ENCODE measurements around the gene AP5M1.
"Not testable (repeated sequence)": the region's sequence is repeated elsewhere in the genome, so short reads cannot be mapped to it uniquely, and the experiment has no call there.

AP5M1 gene

DNA sequence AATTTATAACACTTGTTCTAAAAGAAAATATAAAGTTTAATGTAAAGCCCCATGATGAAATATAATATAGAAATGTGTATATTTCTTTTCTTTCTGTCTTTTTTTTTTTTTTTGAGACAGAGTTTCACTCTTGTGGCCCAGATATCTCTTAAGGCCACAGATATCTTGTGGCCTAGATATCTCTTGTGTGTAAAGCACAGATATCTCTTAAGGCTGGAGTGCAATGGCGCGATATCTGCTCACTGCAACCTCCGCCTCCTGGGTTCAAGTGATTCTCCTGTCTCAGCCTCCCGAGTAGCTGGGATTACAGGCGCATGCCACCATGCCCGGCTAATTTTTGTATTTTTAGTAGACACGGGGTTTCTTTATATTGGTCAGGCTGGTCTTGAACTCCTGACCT is 28.7 kb upstream of the AP5M1 start:
- not testable (repeated sequence) for H3K9ac ChIP-seq (ENCODE audit: low read length); H3K56ac ChIP-seq (ENCODE audit: low read length); H3K27me3 ChIP-seq (ENCODE audit: insufficient read depth, low read length, poor library complexity); H4K5ac ChIP-seq (ENCODE audit: low read length); H3K27ac ChIP-seq (ENCODE audit: low read depth, low read length); H2AK5ac ChIP-seq (ENCODE audit: low read length); DNase-seq; H2BK15ac ChIP-seq (replicated peaks; ENCODE audit: low read depth); H2BK120ac ChIP-seq (ENCODE audit: low read depth, low read length); H3K4me1 ChIP-seq (ENCODE audit: control insufficient read depth, low read depth, low read length); H3K4me2 ChIP-seq (ENCODE audit: low read length); H3K4ac ChIP-seq (ENCODE audit: low read depth, low read length); H3K18ac ChIP-seq (ENCODE audit: low read length); H3K23ac ChIP-seq (ENCODE audit: low read length); H3K79me2 ChIP-seq (ENCODE audit: control insufficient read depth, insufficient read depth, low read length); H3K4me3 ChIP-seq (ENCODE audit: low read length); H3K79me1 ChIP-seq (ENCODE audit: low read length); H4K8ac ChIP-seq (ENCODE audit: low read depth, low read length); H2BK5ac ChIP-seq (ENCODE audit: low read length); H3K36me3 ChIP-seq (ENCODE audit: control insufficient read depth, insufficient read depth, low read length)
- no CpG with 5 or more reads among the region's 7 CpGs for whole genome bisulfite sequencing (ENCODE audit: extremely low coverage, insufficient coverage, low lambda C conversion rate)

DNA sequence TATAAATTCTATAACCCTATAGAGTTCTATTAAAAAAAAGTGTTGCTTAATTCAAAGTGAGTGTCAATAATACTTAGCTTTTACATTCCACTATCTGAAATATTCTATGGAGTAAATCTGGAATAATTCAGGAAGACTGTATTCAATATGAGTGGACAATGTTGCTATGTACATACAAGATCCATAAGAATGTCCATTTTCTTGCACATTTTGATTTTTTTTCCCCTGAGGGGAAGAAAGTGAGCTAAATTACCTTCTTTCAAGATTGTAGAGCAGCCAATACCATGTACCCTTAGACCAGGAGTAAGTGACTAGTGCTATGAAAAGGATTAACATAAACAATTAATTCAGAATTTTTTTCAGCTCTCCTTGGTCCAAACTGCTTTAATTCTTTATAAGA is 25.5 kb upstream of the AP5M1 start:
- no peaks in the 10 kb centered on the region for H3K36me3 ChIP-seq (ENCODE audit: control insufficient read depth, insufficient read depth, low read length)

DNA sequence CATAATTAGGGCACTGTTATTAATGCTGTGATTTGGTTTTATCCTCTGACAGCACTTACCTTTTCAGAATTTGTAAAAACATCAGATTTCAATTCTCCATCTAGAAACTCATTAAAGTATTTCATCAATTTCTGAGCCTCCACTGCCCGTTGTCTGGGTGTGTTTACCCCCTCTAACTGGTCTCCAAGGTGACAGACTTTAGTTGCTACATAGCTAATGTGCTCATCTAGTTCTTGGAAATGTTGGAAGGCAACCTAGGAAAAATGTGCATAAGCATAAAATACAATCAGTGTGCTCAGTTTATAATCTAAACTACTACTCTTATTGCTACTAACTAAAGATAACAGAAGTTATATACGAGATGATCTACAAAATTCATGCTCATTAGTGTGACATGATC is 24.7 kb upstream of the AP5M1 start:
- Histone ChIP-seq H2AK5ac (ENCODE audit: low read length) (no peak overlapping the region), H3K56ac (ENCODE audit: low read length) (no peak overlapping the region), H3K27ac (ENCODE audit: low read depth, low read length) (no peak overlapping the region), H3K9ac (ENCODE audit: low read length) (no peak overlapping the region), H3K4me1 (ENCODE audit: control insufficient read depth, low read depth, low read length) (no peaks in the 10 kb centered on the region), H3K4me2 (ENCODE audit: low read length) (no peak overlapping the region), H2BK5ac (ENCODE audit: low read length) (no peak overlapping the region), H4K5ac (ENCODE audit: low read length) (no peak overlapping the region), H3K4ac (ENCODE audit: low read depth, low read length) (no peak overlapping the region), H3K4me3 (ENCODE audit: low read length) (no peak overlapping the region), H3K27me3 (ENCODE audit: insufficient read depth, low read length, poor library complexity) (no peaks in the 10 kb centered on the region), H4K8ac (ENCODE audit: low read depth, low read length) (no peak overlapping the region), H3K79me1 (ENCODE audit: low read length) (no peaks in the 10 kb centered on the region), H2BK120ac (ENCODE audit: low read depth, low read length) (no peak overlapping the region), H3K18ac (ENCODE audit: low read length) (no peak overlapping the region), H3K23ac (ENCODE audit: low read length) (no peak overlapping the region), H3K79me2 (ENCODE audit: control insufficient read depth, insufficient read depth, low read length) (no peaks in the 10 kb centered on the region), H3K36me3 (ENCODE audit: control insufficient read depth, insufficient read depth, low read length) (no peaks in the 10 kb centered on the region), H2BK15ac (replicated peaks; ENCODE audit: low read depth) (no peak overlapping the region)
- no CpG with 5 or more reads among the region's 2 CpGs for WGBS (ENCODE audit: extremely low coverage, insufficient coverage, low lambda C conversion rate)
- no peak for DNase-seq

More for the DNA sequence above, 25.5 kb upstream of the AP5M1 start:
- H3K23ac ChIP-seq (ENCODE audit: low read length), result no peak overlapping the region
- no peak overlapping the region for H2BK15ac ChIP-seq (replicated peaks; ENCODE audit: low read depth)
- H2BK5ac ChIP-seq (ENCODE audit: low read length), result no peak overlapping the region
- H3K79me1 ChIP-seq (ENCODE audit: low read length), result no peaks in the 10 kb centered on the region
- no peak overlapping the region for H3K56ac ChIP-seq (ENCODE audit: low read length)
- H3K9ac ChIP-seq (ENCODE audit: low read length), result no peak overlapping the region
- no peaks in the 10 kb centered on the region for H3K4me1 ChIP-seq (ENCODE audit: control insufficient read depth, low read depth, low read length)
- no peaks in the 10 kb centered on the region for H3K79me2 ChIP-seq (ENCODE audit: control insufficient read depth, insufficient read depth, low read length)
- H4K8ac ChIP-seq (ENCODE audit: low read depth, low read length), result no peak overlapping the region
- no peak overlapping the region for H2BK120ac ChIP-seq (ENCODE audit: low read depth, low read length)
- no peaks in the 10 kb centered on the region for H3K27me3 ChIP-seq (ENCODE audit: insufficient read depth, low read length, poor library complexity)
- no peak overlapping the region for H3K4ac ChIP-seq (ENCODE audit: low read depth, low read length)
- no peak overlapping the region for H4K5ac ChIP-seq (ENCODE audit: low read length)
- H3K27ac ChIP-seq (ENCODE audit: low read depth, low read length), result no peak overlapping the region
- DNase-seq, result no peak
- H3K18ac ChIP-seq (ENCODE audit: low read length), result no peak overlapping the region
- H2AK5ac ChIP-seq (ENCODE audit: low read length), result no peak overlapping the region
- H3K4me2 ChIP-seq (ENCODE audit: low read length), result no peak overlapping the region
- no peak overlapping the region for H3K4me3 ChIP-seq (ENCODE audit: low read length)

DNA sequence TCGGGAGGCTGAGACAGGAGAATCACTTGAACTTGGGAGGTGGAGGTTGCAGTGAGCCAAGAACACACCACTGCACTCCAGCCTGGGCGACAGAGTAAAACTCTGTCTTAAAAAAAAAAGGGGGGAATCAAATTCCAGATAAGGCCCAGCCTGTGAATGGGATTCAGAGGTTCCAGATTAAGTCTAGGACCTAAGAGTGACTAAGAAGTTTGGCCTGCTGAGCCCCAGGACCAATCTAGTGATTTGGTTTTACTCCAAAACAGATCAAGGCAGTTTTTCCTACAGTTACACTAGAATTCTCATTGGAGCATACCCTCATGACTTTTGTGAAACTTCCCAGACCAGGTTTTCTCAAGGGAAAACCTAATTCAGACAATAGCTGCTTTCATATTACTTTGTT is 22.8 kb upstream of the AP5M1 start:
- H3K27me3 ChIP-seq (ENCODE audit: insufficient read depth, low read length, poor library complexity), result no peaks in the 10 kb centered on the region
- no peak overlapping the region for H3K18ac ChIP-seq (ENCODE audit: low read length)
- H2AK5ac ChIP-seq (ENCODE audit: low read length), result no peak overlapping the region
- no peak overlapping the region for H3K56ac ChIP-seq (ENCODE audit: low read length)
- H3K9ac ChIP-seq (ENCODE audit: low read length), result no peak overlapping the region
- H2BK120ac ChIP-seq (ENCODE audit: low read depth, low read length), result no peak overlapping the region
- H2BK15ac ChIP-seq (replicated peaks; ENCODE audit: low read depth), result no peak overlapping the region
- H2BK5ac ChIP-seq (ENCODE audit: low read length), result no peak overlapping the region
- no peak overlapping the region for H3K23ac ChIP-seq (ENCODE audit: low read length)
- no peak overlapping the region for H3K4ac ChIP-seq (ENCODE audit: low read depth, low read length)
- H3K79me2 ChIP-seq (ENCODE audit: control insufficient read depth, insufficient read depth, low read length), result peaks cover 9% of the 10 kb centered on the region
- no peak overlapping the region for H4K5ac ChIP-seq (ENCODE audit: low read length)
- no peak overlapping the region for H3K27ac ChIP-seq (ENCODE audit: low read depth, low read length)
- no peak overlapping the region for H4K8ac ChIP-seq (ENCODE audit: low read depth, low read length)
- peak; percentile 19 for DNase-seq
- H3K79me1 ChIP-seq (ENCODE audit: low read length), result peaks cover 3% of the 10 kb centered on the region
- no peak overlapping the region for H3K4me3 ChIP-seq (ENCODE audit: low read length)
- H3K4me1 ChIP-seq (ENCODE audit: control insufficient read depth, low read depth, low read length), result no peaks in the 10 kb centered on the region
- no peaks in the 10 kb centered on the region for H3K36me3 ChIP-seq (ENCODE audit: control insufficient read depth, insufficient read depth, low read length)
- WGBS (ENCODE audit: extremely low coverage, insufficient coverage, low lambda C conversion rate), result no CpG with 5 or more reads among the region's 2 CpGs
- no peak overlapping the region for H3K4me2 ChIP-seq (ENCODE audit: low read length)

DNA sequence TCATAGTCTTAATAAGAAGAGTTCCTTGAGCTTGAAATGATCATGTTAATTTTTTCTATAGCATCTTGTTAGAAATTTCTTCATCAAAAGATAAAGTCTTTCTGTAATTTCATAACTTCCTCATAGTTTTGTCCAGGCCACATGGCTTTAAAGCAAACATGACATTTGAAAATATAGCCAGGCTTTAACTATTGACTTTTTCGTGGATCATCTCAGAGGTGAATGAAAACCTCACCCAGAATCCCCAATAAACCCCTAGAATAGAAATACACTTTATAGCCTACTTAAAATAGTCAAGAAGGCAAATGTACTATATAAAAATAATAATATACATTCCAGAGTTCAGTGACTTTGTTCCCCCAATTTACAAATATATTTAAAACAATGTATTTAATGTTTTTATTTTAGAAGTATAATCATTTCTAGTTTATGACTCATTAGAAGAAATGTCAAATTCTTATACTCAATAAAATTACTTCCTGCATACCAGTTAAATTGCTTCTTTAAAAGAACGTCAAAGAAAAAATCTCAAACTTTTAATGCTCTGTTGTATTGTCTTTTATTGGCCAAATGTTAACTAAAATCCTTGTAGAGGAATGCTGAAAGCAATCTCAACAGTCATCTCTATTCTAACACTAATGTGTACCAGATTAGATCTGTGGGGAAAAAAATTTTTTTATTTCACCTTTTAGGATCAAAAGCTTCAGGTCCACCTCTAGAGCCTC is 21.7 kb upstream of the AP5M1 start:
- H3K27ac ChIP-seq (ENCODE audit: low read depth, low read length), result no peak overlapping the region
- no peak overlapping the region for H3K56ac ChIP-seq (ENCODE audit: low read length)
- no peak overlapping the region for H4K5ac ChIP-seq (ENCODE audit: low read length)
- H3K36me3 ChIP-seq (ENCODE audit: control insufficient read depth, insufficient read depth, low read length), result no peaks in the 10 kb centered on the region
- peaks cover 14% of the 10 kb centered on the region for H3K79me2 ChIP-seq (ENCODE audit: control insufficient read depth, insufficient read depth, low read length)
- H3K4me3 ChIP-seq (ENCODE audit: low read length), result no peak overlapping the region
- H3K9ac ChIP-seq (ENCODE audit: low read length), result no peak overlapping the region
- H2BK120ac ChIP-seq (ENCODE audit: low read depth, low read length), result no peak overlapping the region
- H3K18ac ChIP-seq (ENCODE audit: low read length), result no peak overlapping the region
- H3K4me1 ChIP-seq (ENCODE audit: control insufficient read depth, low read depth, low read length), result no peaks in the 10 kb centered on the region
- peaks cover 6% of the 10 kb centered on the region for H3K79me1 ChIP-seq (ENCODE audit: low read length)
- H2AK5ac ChIP-seq (ENCODE audit: low read length), result no peak overlapping the region
- DNase-seq, result no peak
- H3K4ac ChIP-seq (ENCODE audit: low read depth, low read length), result no peak overlapping the region
- no peak overlapping the region for H3K23ac ChIP-seq (ENCODE audit: low read length)
- no peak overlapping the region for H3K4me2 ChIP-seq (ENCODE audit: low read length)
- no peak overlapping the region for H2BK5ac ChIP-seq (ENCODE audit: low read length)
- no peaks in the 10 kb centered on the region for H3K27me3 ChIP-seq (ENCODE audit: insufficient read depth, low read length, poor library complexity)
- no peak overlapping the region for H4K8ac ChIP-seq (ENCODE audit: low read depth, low read length)
- no peak overlapping the region for H2BK15ac ChIP-seq (replicated peaks; ENCODE audit: low read depth)
- no CpG with 5 or more reads among the region's 2 CpGs for WGBS (ENCODE audit: extremely low coverage, insufficient coverage, low lambda C conversion rate)

DNA sequence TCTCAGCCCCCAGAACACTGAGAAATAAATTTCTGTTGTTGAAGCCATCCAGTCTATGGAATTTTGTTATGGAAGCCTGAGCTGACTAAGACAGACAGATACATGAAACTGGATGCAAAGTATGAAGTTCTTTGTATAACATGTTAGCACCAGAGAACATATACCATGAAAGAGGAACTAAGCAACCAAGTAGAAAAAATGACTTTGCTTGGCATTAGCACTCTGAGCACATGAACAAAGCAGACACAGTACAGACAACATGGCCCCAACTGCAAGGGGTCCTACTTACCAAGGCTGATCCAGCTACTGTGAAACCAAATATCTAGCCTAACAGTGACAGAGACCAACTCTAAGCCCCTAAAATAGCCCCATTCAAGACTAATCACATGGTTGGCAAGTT is 13.9 kb upstream of the AP5M1 start:
- Histone ChIP-seq H3K56ac (ENCODE audit: low read length) (no peak overlapping the region), H3K79me1 (ENCODE audit: low read length) (peaks cover 18% of the 10 kb centered on the region), H3K36me3 (ENCODE audit: control insufficient read depth, insufficient read depth, low read length) (no peaks in the 10 kb centered on the region), H3K27ac (ENCODE audit: low read depth, low read length) (no peak overlapping the region), H4K5ac (ENCODE audit: low read length) (no peak overlapping the region), H3K9ac (ENCODE audit: low read length) (no peak overlapping the region), H2BK5ac (ENCODE audit: low read length) (no peak overlapping the region), H4K8ac (ENCODE audit: low read depth, low read length) (no peak overlapping the region), H3K4me3 (ENCODE audit: low read length) (no peak overlapping the region), H2BK120ac (ENCODE audit: low read depth, low read length) (no peak overlapping the region), H3K18ac (ENCODE audit: low read length) (no peak overlapping the region), H2AK5ac (ENCODE audit: low read length) (no peak overlapping the region), H3K23ac (ENCODE audit: low read length) (no peak overlapping the region), H3K4me2 (ENCODE audit: low read length) (no peak overlapping the region), H3K27me3 (ENCODE audit: insufficient read depth, low read length, poor library complexity) (no peaks in the 10 kb centered on the region), H3K79me2 (ENCODE audit: control insufficient read depth, insufficient read depth, low read length) (peaks cover 60% of the 10 kb centered on the region), H2BK15ac (replicated peaks; ENCODE audit: low read depth) (no peak overlapping the region), H3K4me1 (ENCODE audit: control insufficient read depth, low read depth, low read length) (peaks cover 2% of the 10 kb centered on the region), H3K4ac (ENCODE audit: low read depth, low read length) (no peak overlapping the region)
- no peak for DNase-seq
